ENCODE results near the gene NXPH2. TPM values are rescaled to one million over a fixed set of nuclear protein-coding genes. Genes with fewer than 3 reads are reported as not detected.
A peak's percentile ranks its signal among the peaks of the same experiment; 100 is the strongest.

Gene NXPH2
- polyA plus RNA-seq, 1 of the 3 experiments (the other 2 are of a cell fraction), result not detected

GRCh38 chr2:138670734-138671133, 109.5 kb downstream of the NXPH2 start:
- no peaks in the 10 kb centered on the region; the same call in 1 of the 2 replicates for H3K27me3 ChIP-seq (ENCODE audit: insufficient read depth)
- no peak overlapping the region for H3K9ac ChIP-seq
- no peak overlapping the region for H2AFZ ChIP-seq (ENCODE audit: low read depth)
- H3K4me2 ChIP-seq, result no peak overlapping the region
- POLR2A ChIA-PET, result no interaction called here
- H3K9me2 ChIP-seq, result no peaks in the 10 kb centered on the region
- TF ChIP-seq SMC3 (IDR thresholded peaks at IDR 0.05; ENCODE audit: low read depth, low read length) (no peak), GATA2 (CRISPR knock-in tag; IDR thresholded peaks at IDR 0.05) (peak; percentile 66)
- H4K20me1 ChIP-seq (ENCODE audit: insufficient read depth), result no peaks in the 10 kb centered on the region
- no peaks in the 10 kb centered on the region for H3K79me2 ChIP-seq (ENCODE audit: insufficient read depth)
- peak; percentile 10 for DNase-seq
- CTCF ChIA-PET, result interaction anchor here (1.1 kb wide), 1 partner anchor 16 kb away, joined by 5 read pairs; no protein-coding TSS in a partner anchor
- WGBS (ENCODE audit: low lambda C conversion rate), result 59% methylated on average over 5 of the region's 5 CpGs
- H3K9me3 ChIP-seq, result no peaks in the 10 kb centered on the region
- no peaks in the 10 kb centered on the region for H3F3A ChIP-seq (replicated peaks; ENCODE audit: insufficient read depth)
- H3K4me3 ChIP-seq (ENCODE audit: low read depth in 2 of 2, low read length in 1 of 2), result no peak overlapping the region
- H3K36me3 ChIP-seq (replicated peaks in 1 of 2; ENCODE audit: control insufficient read depth in 1 of 2, insufficient read depth in 2 of 2, low read length in 1 of 2), result no peaks in the 10 kb centered on the region
- H3K27ac ChIP-seq (ENCODE audit: low read depth in 2 of 2, low read length in 1 of 2), result no peak overlapping the region
- H3K4me1 ChIP-seq (ENCODE audit: control insufficient read depth in 1 of 2, insufficient read depth in 2 of 2, low read depth in 1 of 2, low read length in 1 of 2), result peaks cover 0 to 2% of the 10 kb centered on the region in 2 experiments; a peak in 1 of 4 replicates

GRCh38 chr2:138665937-138666336, 114.3 kb downstream of the NXPH2 start:
- ChIA-PET POLR2A (no interaction called here), CTCF (no interaction called here)
- Histone ChIP-seq H3F3A (replicated peaks; ENCODE audit: insufficient read depth) (no peaks in the 10 kb centered on the region), H3K9me2 (no peaks in the 10 kb centered on the region), H3K4me1 (ENCODE audit: control insufficient read depth in 1 of 2, insufficient read depth in 2 of 2, low read depth in 1 of 2, low read length in 1 of 2) (peaks cover 0 to 2% of the 10 kb centered on the region in 2 experiments; a peak in 1 of 4 replicates), H3K36me3 (replicated peaks in 1 of 2; ENCODE audit: control insufficient read depth in 1 of 2, insufficient read depth in 2 of 2, low read length in 1 of 2) (no peaks in the 10 kb centered on the region), H3K4me2 (no peak overlapping the region), H3K79me2 (ENCODE audit: insufficient read depth) (no peaks in the 10 kb centered on the region), H2AFZ (ENCODE audit: low read depth) (no peak overlapping the region), H4K20me1 (ENCODE audit: insufficient read depth) (no peaks in the 10 kb centered on the region), H3K9me3 (no peaks in the 10 kb centered on the region), H3K4me3 (ENCODE audit: low read depth in 2 of 2, low read length in 1 of 2) (no peak overlapping the region), H3K9ac (no peak overlapping the region), H3K27me3 (ENCODE audit: insufficient read depth) (no peaks in the 10 kb centered on the region), H3K27ac (ENCODE audit: low read depth in 2 of 2, low read length in 1 of 2) (no peak overlapping the region)
- DNase-seq, result no peak
- TF ChIP-seq MAX (IDR thresholded peaks at IDR 0.05; ENCODE audit: low read depth), result no peak
- 59% methylated on average over 2 of the region's 2 CpGs for WGBS (ENCODE audit: low lambda C conversion rate)

- WGBS (ENCODE audit: low lambda C conversion rate), result 93% methylated on average over 3 of the region's 3 CpGs
- Histone ChIP-seq H3K27me3 (ENCODE audit: insufficient read depth) (no peaks in the 10 kb centered on the region), H2AFZ (ENCODE audit: low read depth) (no peak overlapping the region), H3K36me3 (replicated peaks in 1 of 2; ENCODE audit: control insufficient read depth in 1 of 2, insufficient read depth in 2 of 2, low read length in 1 of 2) (no peaks in the 10 kb centered on the region), H3K9ac (no peak overlapping the region), H4K20me1 (ENCODE audit: insufficient read depth) (no peaks in the 10 kb centered on the region), H3K4me3 (ENCODE audit: low read depth in 2 of 2, low read length in 1 of 2) (no peak overlapping the region), H3K9me3 (no peaks in the 10 kb centered on the region), H3K4me2 (no peak overlapping the region), H3F3A (replicated peaks; ENCODE audit: insufficient read depth) (no peaks in the 10 kb centered on the region), H3K4me1 (ENCODE audit: control insufficient read depth in 1 of 2, insufficient read depth in 2 of 2, low read depth in 1 of 2, low read length in 1 of 2) (no peaks in the 10 kb centered on the region), H3K27ac (ENCODE audit: low read depth in 2 of 2, low read length in 1 of 2) (no peak overlapping the region), H3K79me2 (ENCODE audit: insufficient read depth) (no peaks in the 10 kb centered on the region), H3K9me2 (no peaks in the 10 kb centered on the region)
- ChIA-PET POLR2A (no interaction called here), CTCF (no interaction called here)
- TF ChIP-seq RCOR1 (IDR thresholded peaks at IDR 0.05; ENCODE audit: low read length) (no peak), EZH2phosphoT487 (IDR thresholded peaks at IDR 0.05; ENCODE audit: borderline replicate concordance, low read depth) (no peak), CTCF (IDR thresholded peaks at IDR 0.05) (no peak), YY1 (IDR thresholded peaks at IDR 0.05; ENCODE audit: low read depth) (no peak), EP300 (IDR thresholded peaks at IDR 0.05; ENCODE audit: borderline replicate concordance in 1 of 2, low read depth in 1 of 2, low read length in 1 of 2) (no peak), GATA2 (CRISPR knock-in tag; IDR thresholded peaks at IDR 0.05) (no peak), TCF12 (IDR thresholded peaks at IDR 0.05) (no peak), RAD21 (IDR thresholded peaks at IDR 0.05; ENCODE audit: low read length) (no peak)
- no peak for DNase-seq
These were observed 121.8 kb downstream of the NXPH2 start for GRCh38 chr2:138658187-138658894.
